Hepatocyte (in vitro differentiated cells): ENCODE measurements around the gene DNM3. TPM values are rescaled to one million over a fixed set of nuclear protein-coding genes. Genes with fewer than 3 reads are reported as not detected.

Experiments
- DNase-seq: peaks from one replicate; pipeline ENCODE4 v3.0.0-alpha.2; 2016; ENCODE audit warnings: low spot score
- H2AFZ ChIP-seq: fragments of 200-600 bp; sonication (generic); 2 replicates; pipeline ENCODE4 v1.6.0; 2016; ENCODE audit warnings: antibody characterized with exemption, mild to moderate bottlenecking
- H3K27ac ChIP-seq: fragments of 200-600 bp; sonication (generic); 2 replicates; pipeline ENCODE4 v1.5.1; 2016; ENCODE audit warnings: mild to moderate bottlenecking
- H3K27me3 ChIP-seq: fragments of 200-600 bp; sonication (generic); 2 replicates; pipeline ENCODE4 v1.6.1; 2016
- H3K36me3 ChIP-seq: fragments of 200-600 bp; sonication (generic); replicated peaks from 2 replicates; pipeline ENCODE4 v1.5.1; 2016; ENCODE audit warnings: low read depth; ENCODE audit not compliant: insufficient read depth
- H3K4me1 ChIP-seq: fragments of 200-600 bp; sonication (generic); 2 replicates; pipeline ENCODE4 v1.5.1; 2016; ENCODE audit warnings: mild to moderate bottlenecking, moderate library complexity; ENCODE audit not compliant: insufficient read depth
- H3K4me2 ChIP-seq: fragments of 200-600 bp; sonication (generic); 2 replicates; pipeline ENCODE4 v1.6.0; 2016
- H3K4me3 ChIP-seq: fragments of 200-600 bp; sonication (generic); 2 replicates; pipeline ENCODE4 v1.5.1; 2016; ENCODE audit warnings: mild to moderate bottlenecking
- H3K79me2 ChIP-seq: fragments of 200-600 bp; sonication (generic); 2 replicates; pipeline ENCODE4 v1.6.0; 2017; ENCODE audit warnings: mild to moderate bottlenecking
- H3K9me2 ChIP-seq: fragments of 200-600 bp; sonication (generic); replicated peaks from 2 replicates; pipeline ENCODE4 v1.6.0; 2017; ENCODE audit warnings: mild to moderate bottlenecking; ENCODE audit not compliant: insufficient read depth
- H3K9me3 ChIP-seq: fragments of 200-600 bp; sonication (generic); 2 replicates; pipeline ENCODE4 v1.5.1; 2016; ENCODE audit warnings: low read depth, mild to moderate bottlenecking
- H4K20me1 ChIP-seq: fragments of 200-600 bp; sonication (generic); 2 replicates; pipeline ENCODE4 v1.6.0; 2016; ENCODE audit warnings: mild to moderate bottlenecking; ENCODE audit not compliant: insufficient read depth, poor library complexity, severe bottlenecking
- EZH2 ChIP-seq: fragments of 200-600 bp; sonication (generic); IDR thresholded peaks from 2 replicates; pipeline ENCODE4 v1.6.1; 2016; ENCODE audit warnings: antibody characterized with exemption, mild to moderate bottlenecking, borderline replicate concordance
- EZH2phosphoT487 ChIP-seq: fragments of 200-600 bp; sonication (generic); IDR thresholded peaks from one replicate; pipeline ENCODE4 v1.6.1; 2018; ENCODE audit warnings: antibody characterized with exemption, mild to moderate bottlenecking, low read depth, moderate library complexity; ENCODE audit not compliant: unreplicated experiment, severe bottlenecking
- WGBS: methylation state at CpG from one replicate; pipeline ENCODE4 v1.1.6; 2016; ENCODE audit warnings: low lambda C conversion rate; ENCODE audit errors: missing lambda C conversion rate; 5-methylcytosine and 5-hydroxymethylcytosine counted together
- polyA plus RNA-seq: library from polyadenylated mRNA; unstranded; fragments of >200 nt; fragmentation: Nextera tagmentation; extraction: Ambion mirVana; gene quantifications from 2 replicates; pipeline ENCODE4 v1.2.1, GENCODE V29; 2016
- total RNA-seq: library from RNA; depleted of rRNA; stranded (reverse); fragments of >200 nt; gene quantifications from 2 replicates; pipeline ENCODE4 v1.2.3, GENCODE V29; 2014
- TF ChIP-seq, protein P1 (sequence below): fragments of 200-600 bp; sonication (generic); IDR thresholded peaks from 2 replicates; pipeline ENCODE4 v1.5.1; 2016; ENCODE audit warnings: antibody characterized with exemption, mild to moderate bottlenecking; ENCODE audit not compliant: poor library complexity

The DNM3 gene
- total and polyA plus RNA-seq, 2 experiments from 2014 or later = 1.5 TPM; not detected in 1

DNA sequence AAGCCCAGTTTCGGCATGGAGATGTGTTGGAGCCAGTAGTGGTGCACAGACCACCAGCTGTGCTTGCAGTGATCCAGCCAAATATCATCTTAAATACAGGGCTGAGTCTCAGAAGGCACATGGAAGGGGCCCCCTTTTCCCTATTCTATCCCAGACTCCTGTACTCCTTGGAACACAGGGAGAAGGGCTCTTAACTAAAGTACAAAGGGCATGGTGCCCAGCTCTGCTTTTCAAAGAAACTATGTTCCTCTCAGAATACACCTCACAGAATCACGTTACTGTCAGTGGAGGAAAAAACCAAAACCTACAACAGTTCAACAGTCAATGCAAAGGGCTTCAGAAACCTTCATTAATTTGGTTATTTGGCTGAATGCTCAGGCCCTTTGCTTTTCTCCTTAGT, 398.6 kb downstream of the DNM3 start:
- peaks cover 13% of the 10 kb centered on the region for H3K4me1 ChIP-seq
- 67% methylated on average over 2 of the region's 2 CpGs for WGBS
- H3K9me3 ChIP-seq = no peaks in the 10 kb centered on the region
- peak overlapping the region; percentile 54 for H3K27ac ChIP-seq
- no peaks in the 10 kb centered on the region for H4K20me1 ChIP-seq
- peak; percentile 31 for DNase-seq
- H3K27me3 ChIP-seq = no peaks in the 10 kb centered on the region
- H3K9me2 ChIP-seq = no peaks in the 10 kb centered on the region
- H3K4me3 ChIP-seq = no peak overlapping the region
- peak overlapping the region; percentile 31 for H3K4me2 ChIP-seq
- H2AFZ ChIP-seq = peak overlapping the region; percentile 9
- H3K36me3 ChIP-seq = no peaks in the 10 kb centered on the region
- H3K79me2 ChIP-seq = no peaks in the 10 kb centered on the region
- TF ChIP-seq EZH2 = no peak
- TF ChIP-seq EZH2phosphoT487 = no peak
- TF ChIP-seq, protein P1, sequence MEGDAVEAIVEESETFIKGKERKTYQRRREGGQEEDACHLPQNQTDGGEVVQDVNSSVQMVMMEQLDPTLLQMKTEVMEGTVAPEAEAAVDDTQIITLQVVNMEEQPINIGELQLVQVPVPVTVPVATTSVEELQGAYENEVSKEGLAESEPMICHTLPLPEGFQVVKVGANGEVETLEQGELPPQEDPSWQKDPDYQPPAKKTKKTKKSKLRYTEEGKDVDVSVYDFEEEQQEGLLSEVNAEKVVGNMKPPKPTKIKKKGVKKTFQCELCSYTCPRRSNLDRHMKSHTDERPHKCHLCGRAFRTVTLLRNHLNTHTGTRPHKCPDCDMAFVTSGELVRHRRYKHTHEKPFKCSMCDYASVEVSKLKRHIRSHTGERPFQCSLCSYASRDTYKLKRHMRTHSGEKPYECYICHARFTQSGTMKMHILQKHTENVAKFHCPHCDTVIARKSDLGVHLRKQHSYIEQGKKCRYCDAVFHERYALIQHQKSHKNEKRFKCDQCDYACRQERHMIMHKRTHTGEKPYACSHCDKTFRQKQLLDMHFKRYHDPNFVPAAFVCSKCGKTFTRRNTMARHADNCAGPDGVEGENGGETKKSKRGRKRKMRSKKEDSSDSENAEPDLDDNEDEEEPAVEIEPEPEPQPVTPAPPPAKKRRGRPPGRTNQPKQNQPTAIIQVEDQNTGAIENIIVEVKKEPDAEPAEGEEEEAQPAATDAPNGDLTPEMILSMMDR = no peak

- Histone ChIP-seq H3K9me3 (no peaks in the 10 kb centered on the region), H3K27ac (no peak overlapping the region), H2AFZ (no peak overlapping the region), H4K20me1 (no peaks in the 10 kb centered on the region), H3K79me2 (no peaks in the 10 kb centered on the region), H3K4me3 (no peak overlapping the region), H3K4me2 (no peak overlapping the region), H3K36me3 (no peaks in the 10 kb centered on the region), H3K27me3 (no peaks in the 10 kb centered on the region), H3K9me2 (no peaks in the 10 kb centered on the region), H3K4me1 (peaks cover 13% of the 10 kb centered on the region)
- TF ChIP-seq, protein P1 = no peak
- TF ChIP-seq EZH2phosphoT487 = no peak
- TF ChIP-seq EZH2 = no peak
- 89% methylated on average over 1 of the region's 1 CpG for WGBS
- no peak for DNase-seq
These were observed 400.2 kb downstream of the DNM3 start for GRCh38 chr1:172241540-172241939.

DNA sequence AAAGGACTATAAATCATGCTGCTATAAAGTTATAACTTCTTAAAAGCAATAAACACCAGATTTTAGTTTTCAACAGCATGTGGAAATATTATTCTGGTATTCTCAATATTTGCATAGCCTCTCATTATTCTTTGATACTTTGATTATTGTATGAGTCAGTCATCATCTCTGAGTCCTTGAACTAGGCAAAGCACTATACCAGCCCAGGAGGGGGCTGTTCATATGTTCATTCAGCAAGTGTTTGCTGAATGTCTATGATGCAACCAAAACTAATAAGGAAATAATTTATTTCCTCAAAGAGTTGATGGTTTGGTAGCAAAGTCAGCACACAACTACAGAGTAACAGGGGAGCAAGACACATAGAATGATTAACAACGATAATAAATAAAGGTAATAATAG, 403.6 kb downstream of the DNM3 start:
- H3K27me3 ChIP-seq = no peaks in the 10 kb centered on the region
- H3K27ac ChIP-seq = no peak overlapping the region
- H3K4me1 ChIP-seq = peaks cover 1% of the 10 kb centered on the region
- TF ChIP-seq EZH2phosphoT487 = no peak
- TF ChIP-seq, protein P1 = no peak
- no peak for TF ChIP-seq EZH2
- no peaks in the 10 kb centered on the region for H3K9me2 ChIP-seq
- no peak for DNase-seq
- H3K79me2 ChIP-seq = no peaks in the 10 kb centered on the region
- H4K20me1 ChIP-seq = no peaks in the 10 kb centered on the region
- 97% methylated on average over 1 of the region's 1 CpG for WGBS
- H2AFZ ChIP-seq = no peak overlapping the region
- no peak overlapping the region for H3K4me3 ChIP-seq
- H3K4me2 ChIP-seq = no peak overlapping the region
- H3K36me3 ChIP-seq = no peaks in the 10 kb centered on the region
- no peaks in the 10 kb centered on the region for H3K9me3 ChIP-seq

DNA sequence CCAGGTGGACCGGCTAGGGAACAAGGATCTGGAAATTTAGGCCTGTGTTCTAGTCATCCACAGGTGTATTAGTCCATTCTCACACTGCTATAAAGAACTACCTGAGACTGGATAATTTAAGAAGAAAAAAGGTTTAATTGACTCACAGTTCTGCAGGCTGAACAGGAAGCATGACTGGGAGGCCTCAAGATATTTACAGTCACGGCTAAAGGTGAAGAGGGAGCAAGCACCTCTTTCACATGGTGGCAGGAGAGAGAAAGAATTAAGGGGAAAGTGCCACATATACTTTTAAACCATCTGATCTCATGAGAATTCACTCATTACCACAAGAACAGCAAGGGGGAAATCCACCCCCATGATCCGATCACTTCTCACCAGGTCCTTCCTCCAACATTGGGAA, 404.5 kb downstream of the DNM3 start:
- H3K36me3 ChIP-seq = no peaks in the 10 kb centered on the region
- no peaks in the 10 kb centered on the region for H3K27me3 ChIP-seq
- H3K79me2 ChIP-seq = no peaks in the 10 kb centered on the region
- H3K9me3 ChIP-seq = no peaks in the 10 kb centered on the region
- H3K27ac ChIP-seq = no peak overlapping the region
- 91% methylated on average over 3 of the region's 3 CpGs for WGBS
- H3K4me2 ChIP-seq = no peak overlapping the region
- TF ChIP-seq EZH2phosphoT487 (no peak), EZH2 (no peak)
- TF ChIP-seq, protein P1 = no peak
- no peak overlapping the region for H2AFZ ChIP-seq
- no peaks in the 10 kb centered on the region for H3K9me2 ChIP-seq
- H3K4me1 ChIP-seq = no peaks in the 10 kb centered on the region
- no peak for DNase-seq
- no peak overlapping the region for H3K4me3 ChIP-seq
- H4K20me1 ChIP-seq = no peaks in the 10 kb centered on the region
